AG04449 (cell line): Measurements from ENCODE around the gene DIPK1B.

Experiments
- CTCF ChIA-PET: fragments of 350-600 bp; formaldehyde crosslinking; extraction: SDS; loops from one replicate; lab custom pipeline; 2021; ENCODE audit warnings: antibody characterized with exemption; lab: Yijun Ruan, JAX
- POLR2A ChIA-PET: fragments of 400-600, 350-600 bp; formaldehyde crosslinking; extraction: SDS; loops from one replicate; lab custom pipeline; 2020; ENCODE audit warnings: antibody characterized with exemption, inconsistent platforms; lab: Yijun Ruan, JAX
- DNase-seq: peaks from one replicate; pipeline ENCODE4 v3.0.0-alpha.2; 2010; ENCODE audit warnings: low read depth, low spot score
- H3K4me3 ChIP-seq: 2 replicates; pipeline ENCODE4 v1.5.1; 2011; ENCODE audit warnings: low read depth, mild to moderate bottlenecking, control low read depth, low read length
- TF ChIP-seq, protein P1 (sequence below): IDR thresholded peaks from one replicate; pipeline ENCODE4 v1.5.1; 2011; ENCODE audit warnings: mild to moderate bottlenecking, moderate library complexity, low read length, control low read depth, inconsistent platforms; ENCODE audit not compliant: insufficient read depth; ENCODE audit errors: missing control alignments

The DIPK1B gene

DNA sequence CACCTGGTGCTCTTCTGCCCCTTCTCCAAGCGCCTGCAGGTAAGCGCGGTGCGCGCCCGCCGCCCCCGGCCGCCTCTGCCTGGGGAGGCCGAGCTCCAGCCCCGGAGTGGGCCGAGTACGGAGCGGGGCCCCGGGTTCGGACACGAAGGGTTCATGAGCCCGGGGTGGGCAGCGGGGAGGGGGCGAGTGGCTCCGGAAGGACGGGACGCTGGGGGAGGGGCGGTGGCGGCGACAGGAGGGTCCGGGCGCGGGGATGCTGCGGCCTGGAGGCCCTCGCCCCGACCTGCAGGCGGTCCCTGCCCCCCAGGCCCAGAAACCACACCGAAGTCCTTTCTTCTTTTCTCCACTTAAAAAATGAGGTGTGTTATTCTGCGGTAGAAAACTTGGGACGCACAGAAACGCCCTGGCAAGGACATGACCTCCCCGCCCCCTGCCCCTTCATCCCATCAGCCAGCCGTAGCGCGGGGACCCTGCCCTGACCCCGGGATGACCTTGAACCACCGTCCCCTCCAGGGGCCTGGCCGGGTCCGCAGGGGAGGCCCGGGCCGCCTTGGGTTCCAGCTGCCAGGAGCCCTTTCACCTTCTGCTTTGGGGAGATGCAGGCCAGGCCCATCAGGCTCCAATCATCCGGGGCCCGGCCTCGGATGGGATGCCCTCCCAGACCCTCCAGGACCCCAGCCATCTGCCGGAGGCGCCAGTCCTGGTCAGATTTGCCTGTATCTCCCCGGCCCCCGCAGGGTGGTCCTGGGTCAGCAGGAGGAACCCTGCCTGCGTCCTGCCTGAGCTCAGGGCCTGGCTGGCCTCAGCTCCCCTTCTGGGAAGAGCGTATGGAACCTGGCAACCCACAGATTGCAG, 545 bp downstream of the DIPK1B start:
- POLR2A ChIA-PET = interaction anchor here (1.9 to 2.5 kb wide), 2 partner anchors 10 to 15 kb away, joined by 6 to 17 read pairs; no protein-coding TSS in a partner anchor
- peak overlapping the region; percentile 34 for H3K4me3 ChIP-seq

DNA sequence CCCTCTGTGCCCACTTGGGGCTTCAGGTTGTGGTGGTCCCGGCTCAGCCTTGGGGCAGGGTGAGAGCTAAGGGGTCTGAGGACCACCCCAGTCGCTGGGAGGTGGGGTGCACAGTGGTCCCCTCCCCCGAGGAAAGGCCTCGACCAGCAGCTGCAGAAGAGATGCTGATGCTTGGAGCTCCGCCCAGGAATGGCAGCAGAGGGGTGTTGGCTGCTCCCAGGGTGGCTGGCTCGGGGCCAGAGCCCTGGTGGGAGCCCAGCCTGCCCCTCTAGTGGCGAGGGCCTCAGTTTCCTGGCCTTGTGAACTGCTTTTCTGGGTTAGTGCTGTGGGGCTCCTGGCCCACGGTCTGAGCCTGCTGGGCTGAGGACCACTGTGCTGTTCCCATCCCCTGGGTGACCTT, 1.2 kb downstream of the DIPK1B start:
- DNase-seq = no peak
- POLR2A ChIA-PET = interaction anchor here (1.9 to 2.5 kb wide), 2 partner anchors 9 to 14 kb away, joined by 6 to 17 read pairs; no protein-coding TSS in a partner anchor
- H3K4me3 ChIP-seq = no peak overlapping the region

More for the DNA sequence above, 545 bp downstream of the DIPK1B start:
- no peak for DNase-seq
- TF ChIP-seq, protein P1, sequence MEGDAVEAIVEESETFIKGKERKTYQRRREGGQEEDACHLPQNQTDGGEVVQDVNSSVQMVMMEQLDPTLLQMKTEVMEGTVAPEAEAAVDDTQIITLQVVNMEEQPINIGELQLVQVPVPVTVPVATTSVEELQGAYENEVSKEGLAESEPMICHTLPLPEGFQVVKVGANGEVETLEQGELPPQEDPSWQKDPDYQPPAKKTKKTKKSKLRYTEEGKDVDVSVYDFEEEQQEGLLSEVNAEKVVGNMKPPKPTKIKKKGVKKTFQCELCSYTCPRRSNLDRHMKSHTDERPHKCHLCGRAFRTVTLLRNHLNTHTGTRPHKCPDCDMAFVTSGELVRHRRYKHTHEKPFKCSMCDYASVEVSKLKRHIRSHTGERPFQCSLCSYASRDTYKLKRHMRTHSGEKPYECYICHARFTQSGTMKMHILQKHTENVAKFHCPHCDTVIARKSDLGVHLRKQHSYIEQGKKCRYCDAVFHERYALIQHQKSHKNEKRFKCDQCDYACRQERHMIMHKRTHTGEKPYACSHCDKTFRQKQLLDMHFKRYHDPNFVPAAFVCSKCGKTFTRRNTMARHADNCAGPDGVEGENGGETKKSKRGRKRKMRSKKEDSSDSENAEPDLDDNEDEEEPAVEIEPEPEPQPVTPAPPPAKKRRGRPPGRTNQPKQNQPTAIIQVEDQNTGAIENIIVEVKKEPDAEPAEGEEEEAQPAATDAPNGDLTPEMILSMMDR = no peak
- CTCF ChIA-PET = interaction anchor here (0.6 to 4.4 kb wide), 2 partner anchors 15 to 1656 kb away, joined by 3 to 27 read pairs; no protein-coding TSS in a partner anchor

DNA sequence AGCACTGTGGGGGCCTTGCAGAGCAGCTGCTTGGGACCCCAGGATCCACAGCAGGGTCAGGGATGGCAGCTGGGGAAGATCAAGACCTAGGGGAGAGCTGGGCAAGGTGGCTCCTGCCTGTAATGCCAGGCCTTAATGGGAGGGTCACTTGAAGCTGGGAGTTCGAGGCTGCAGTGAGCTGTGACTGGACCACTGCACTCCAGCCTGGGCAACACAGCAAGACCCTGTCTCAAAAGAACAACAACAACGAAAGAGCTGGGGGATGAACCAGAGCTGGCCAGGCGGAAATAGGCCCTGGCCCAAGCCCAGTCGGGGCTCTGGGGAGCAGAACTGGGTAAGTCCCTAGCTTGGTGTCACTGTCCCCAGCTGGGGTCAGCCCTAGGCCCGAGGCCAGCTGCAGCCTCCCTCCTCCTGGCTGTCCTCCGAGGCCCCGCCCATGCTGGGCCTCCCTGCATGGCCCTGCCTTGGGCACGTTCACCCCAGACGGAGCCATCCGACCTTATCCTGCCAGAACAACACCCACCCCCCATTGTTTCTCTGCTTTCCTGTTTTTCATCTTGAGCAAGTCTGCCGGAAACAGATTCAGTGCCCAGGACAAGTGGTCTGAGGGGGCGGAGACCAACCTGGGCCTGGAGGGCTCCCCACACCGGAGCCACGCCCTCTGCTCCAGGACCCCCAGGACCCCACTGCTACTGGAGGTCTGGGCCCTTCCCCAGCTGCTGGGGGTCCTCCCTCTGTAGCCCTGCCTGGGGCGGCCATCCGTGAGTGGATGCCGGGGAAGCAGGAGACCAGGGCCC, 1.9 kb downstream of the DIPK1B start:
- TF ChIP-seq, protein P1 = no peak
- ChIA-PET CTCF (interaction anchor here (1.3 to 4.4 kb wide), 3 partner anchors 9 to 14 kb away, joined by 4 to 27 read pairs (median 4); no protein-coding TSS in a partner anchor), POLR2A (interaction anchor here (1.9 to 2.5 kb wide), 2 partner anchors 8 to 14 kb away, joined by 6 to 17 read pairs; no protein-coding TSS in a partner anchor)
- H3K4me3 ChIP-seq = no peak overlapping the region
- no peak for DNase-seq

More for the DNA sequence above, 1.2 kb downstream of the DIPK1B start:
- TF ChIP-seq, protein P1 = no peak
- CTCF ChIA-PET = interaction anchor here (0.6 to 4.4 kb wide), 3 partner anchors 12 to 1656 kb away, joined by 3 to 27 read pairs (median 4); no protein-coding TSS in a partner anchor

DNA sequence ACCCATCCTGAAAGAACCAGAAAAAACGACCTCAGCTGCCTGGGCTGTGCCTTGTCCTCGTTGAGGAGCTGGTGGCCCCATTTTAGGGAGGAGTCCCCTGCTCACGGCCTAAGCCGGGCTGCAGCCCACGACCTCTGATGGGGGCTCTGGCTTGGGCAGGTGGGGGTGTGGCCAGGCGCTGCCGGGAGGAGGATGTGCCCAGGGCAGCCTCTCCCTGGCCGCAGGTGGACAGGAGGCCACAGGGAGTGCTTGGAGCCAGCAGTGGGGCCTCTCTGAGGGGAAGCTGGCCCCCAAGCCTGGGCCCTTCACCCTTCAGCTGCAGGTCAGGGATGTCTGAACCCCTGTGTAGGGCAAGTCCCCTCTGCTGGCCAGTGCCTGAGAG, 2.5 kb downstream of the DIPK1B start:
- ChIA-PET POLR2A (interaction anchor here (2.2 to 2.5 kb wide), 2 partner anchors 13 kb away, joined by 14 to 17 read pairs; no protein-coding TSS in a partner anchor), CTCF (interaction anchor here (1.0 to 4.4 kb wide), 4 partner anchors 8 to 16 kb away, joined by 3 to 27 read pairs (median 4); no protein-coding TSS in a partner anchor)
- no peak for DNase-seq
- no peak overlapping the region for H3K4me3 ChIP-seq
- TF ChIP-seq, protein P1 = no peak

DNA sequence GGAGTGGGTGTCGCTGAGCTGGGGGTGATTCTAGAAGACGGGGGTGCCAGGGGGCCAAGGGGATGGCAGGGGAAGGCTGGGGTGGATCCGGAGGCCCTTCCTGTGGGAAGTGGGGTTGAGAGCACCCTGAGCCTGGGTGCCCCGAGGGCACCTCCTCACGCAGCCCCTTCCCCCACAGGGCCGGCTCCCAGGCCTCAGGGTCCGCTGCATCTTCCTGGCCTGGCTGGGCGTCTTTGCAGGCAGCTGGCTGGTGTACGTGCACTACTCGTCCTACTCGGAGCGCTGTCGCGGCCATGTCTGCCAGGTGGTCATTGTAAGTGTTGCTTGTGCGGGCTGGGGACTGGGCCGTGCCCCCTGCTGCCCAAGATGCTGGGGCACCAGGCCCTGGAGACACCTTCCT, 5.0 kb downstream of the DIPK1B start:
- TF ChIP-seq, protein P1 = no peak
- ChIA-PET POLR2A (interaction anchor here (2.2 to 3.1 kb wide), 2 partner anchors 10 kb away, joined by 14 to 16 read pairs; no protein-coding TSS in a partner anchor), CTCF (no interaction called here)
- DNase-seq = no peak
- no peak overlapping the region for H3K4me3 ChIP-seq
